KOPT-K1 (cell line): Measurements from ENCODE around the gene NOTCH3.
A peak's percentile ranks its signal among the peaks of the same experiment; 100 is the strongest.

Experiments
- H3K27ac ChIP-seq: fragments of 200-600 bp; sonication (generic); 2 replicates; pipeline ENCODE4 v1.5.1; 2016; ENCODE audit warnings: antibody characterized with exemption, mild to moderate bottlenecking, low read depth, low read length; ENCODE audit not compliant: poor library complexity, severe bottlenecking
- H3K36me3 ChIP-seq: fragments of 200-600 bp; sonication (generic); 2 replicates; pipeline ENCODE4 v1.5.1; 2017; ENCODE audit warnings: antibody characterized with exemption, mild to moderate bottlenecking, low read length, moderate library complexity; ENCODE audit not compliant: insufficient read depth
- H3K9me3 ChIP-seq: fragments of 200-600 bp; sonication (generic); 2 replicates; pipeline ENCODE4 v1.5.1; 2017; ENCODE audit warnings: antibody characterized with exemption, low read length, mild to moderate bottlenecking; ENCODE audit not compliant: insufficient read depth, poor library complexity, severe bottlenecking

The NOTCH3 gene

GRCh38 chr19:15136234-15136954 lies 64.4 kb downstream of the NOTCH3 start:
- Histone ChIP-seq H3K36me3 (no peaks in the 10 kb centered on the region), H3K27ac (no peak overlapping the region), H3K9me3 (peaks cover 18% of the 10 kb centered on the region)

DNA sequence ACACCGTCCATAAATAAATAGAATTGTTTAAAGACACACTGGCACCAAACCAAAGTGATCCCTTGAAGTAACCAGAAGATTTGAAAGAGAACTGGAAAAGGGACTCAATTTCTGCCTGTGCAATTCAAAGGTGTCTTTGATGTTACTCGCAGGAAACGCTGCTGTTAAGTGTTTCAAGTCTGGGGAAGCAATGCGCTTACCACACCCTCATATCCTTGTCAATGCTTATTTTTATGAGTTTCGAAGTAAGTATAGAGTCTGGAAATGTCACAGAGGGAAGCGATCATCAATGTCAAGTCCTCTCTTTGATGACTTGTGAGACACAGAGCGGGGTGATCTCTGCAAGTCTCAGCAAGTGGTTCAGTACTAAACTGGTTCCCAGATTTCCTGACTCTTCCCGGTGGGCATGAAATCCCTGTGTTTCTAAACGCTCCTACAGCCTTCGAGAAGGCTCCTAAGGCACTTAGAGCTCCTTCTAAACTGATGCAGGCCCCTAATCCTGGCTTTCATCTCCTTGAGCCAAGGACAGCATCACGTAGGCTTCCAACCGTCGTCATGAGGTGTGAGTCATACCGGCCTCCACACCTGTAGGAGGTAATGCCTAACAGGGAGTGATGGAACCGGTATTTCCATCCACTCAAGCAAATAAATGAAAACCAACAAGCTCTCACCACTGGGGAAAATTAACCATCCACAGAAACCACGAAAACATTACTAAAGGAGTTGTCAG lies 70.8 kb downstream of the NOTCH3 start:
- peak overlapping the region; percentile 22 for H3K27ac ChIP-seq
- no peaks in the 10 kb centered on the region for H3K9me3 ChIP-seq
- no peaks in the 10 kb centered on the region for H3K36me3 ChIP-seq

DNA sequence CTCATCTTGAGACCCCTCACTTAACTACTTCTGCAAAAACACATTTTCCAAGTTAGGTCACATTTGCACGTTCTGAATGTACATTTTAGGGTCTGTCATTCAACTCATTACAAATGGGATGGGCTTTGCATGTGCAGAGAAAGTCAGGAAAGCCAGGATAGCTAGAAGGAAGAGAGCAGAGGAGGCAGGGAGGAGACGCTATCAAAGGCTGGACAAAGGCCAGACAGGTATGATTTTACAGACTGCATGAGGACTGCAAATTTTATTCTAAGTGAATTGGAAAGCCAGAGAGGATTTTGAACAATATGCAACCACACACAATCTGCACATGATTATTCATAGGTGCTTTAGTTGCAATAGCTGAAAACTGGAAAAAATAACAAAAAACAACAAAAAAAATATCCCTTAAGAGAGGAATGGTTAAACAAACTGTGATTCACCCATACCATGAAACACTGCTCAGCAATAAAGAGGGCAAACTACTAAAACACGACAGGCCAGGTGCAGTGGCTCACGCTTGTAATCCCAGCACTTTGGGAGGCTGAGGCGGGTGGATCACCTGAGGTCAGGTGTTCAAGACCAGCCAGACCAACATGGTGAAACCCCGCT lies 72.5 kb downstream of the NOTCH3 start:
- Histone ChIP-seq H3K27ac (no peak overlapping the region), H3K36me3 (peaks cover 3% of the 10 kb centered on the region; the same call in 1 of the 2 replicates)

DNA sequence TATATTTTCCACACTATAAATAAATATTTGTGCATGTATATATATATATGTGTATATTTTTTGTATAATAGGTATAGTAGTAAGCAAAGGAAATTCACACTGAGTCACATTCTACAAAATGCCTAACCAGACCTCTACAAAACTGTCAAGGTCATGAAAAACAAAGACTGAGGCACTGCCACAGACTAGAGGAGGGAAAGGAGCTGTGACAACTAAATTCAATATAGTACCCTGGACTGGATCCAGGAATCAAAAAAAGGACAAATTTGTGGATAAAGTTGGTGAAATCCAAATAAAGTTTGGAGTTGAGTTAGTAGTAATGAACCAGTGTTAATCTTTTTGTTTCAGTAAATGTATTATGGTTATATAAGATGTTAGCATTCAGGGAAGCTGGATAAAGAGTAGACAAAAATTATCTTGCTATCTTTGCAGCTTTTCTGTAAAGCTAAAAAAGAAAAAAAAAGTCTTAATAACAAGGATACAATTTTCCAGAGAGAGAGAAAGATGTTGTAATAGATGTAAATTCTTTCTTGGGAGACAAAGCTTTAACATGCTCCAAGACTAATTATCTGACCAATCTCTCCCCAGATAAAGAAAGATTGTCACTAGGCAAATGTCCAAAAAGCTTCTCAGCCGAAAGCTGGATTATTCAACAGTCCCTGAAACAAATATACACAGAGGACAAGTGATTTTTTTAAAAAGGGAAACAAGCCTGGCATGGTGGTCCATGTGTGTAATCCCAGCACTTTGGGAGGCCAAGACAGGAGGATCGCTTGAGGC lies 74.5 kb downstream of the NOTCH3 start:
- Histone ChIP-seq H3K27ac (peak overlapping the region; percentile 86), H3K36me3 (peaks cover 19% of the 10 kb centered on the region), H3K9me3 (no peaks in the 10 kb centered on the region)

More for the DNA sequence above, 72.5 kb downstream of the NOTCH3 start:
- no peaks in the 10 kb centered on the region for H3K9me3 ChIP-seq

DNA sequence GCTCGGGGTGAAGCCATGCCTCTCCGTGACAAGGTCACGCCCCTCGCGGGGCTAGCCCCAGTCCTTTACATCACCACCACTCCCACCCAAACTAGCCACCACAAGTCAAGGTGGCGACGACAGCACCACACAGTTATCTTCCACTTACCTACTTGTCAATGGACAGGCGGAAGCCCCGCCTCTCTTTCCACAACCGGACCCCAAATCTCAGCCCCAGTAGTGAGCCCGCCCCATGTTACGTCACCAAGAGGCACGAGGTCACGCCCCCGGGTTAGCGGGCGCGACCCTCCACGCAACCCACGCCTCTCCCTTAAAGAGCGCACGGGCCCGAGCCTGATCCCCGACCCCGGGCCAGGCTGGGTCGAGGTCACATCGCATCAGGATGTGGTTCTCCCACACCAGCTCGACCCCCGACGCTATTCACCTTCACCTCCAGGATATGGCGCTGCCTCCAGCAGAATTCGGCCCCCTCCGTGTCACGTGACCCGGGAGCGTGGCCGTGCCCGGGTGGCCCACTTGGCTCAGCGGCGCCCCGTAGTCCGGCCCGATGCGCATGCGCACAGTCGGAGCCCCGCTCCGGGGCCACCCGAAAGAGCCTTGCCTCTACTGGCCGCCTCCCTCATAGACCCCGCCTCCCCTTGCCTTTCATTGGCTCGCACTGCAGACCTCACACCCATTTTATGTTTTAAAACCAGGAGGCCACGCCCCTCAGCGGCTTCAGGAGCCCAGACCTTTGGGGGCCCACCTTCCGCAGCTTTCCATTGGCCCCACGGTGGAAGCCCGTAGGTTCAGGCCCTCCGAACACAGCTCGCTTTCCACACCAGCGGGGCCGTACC lies 75.3 kb downstream of the NOTCH3 start:
- peaks cover 28% of the 10 kb centered on the region for H3K36me3 ChIP-seq
- H3K9me3 ChIP-seq: no peaks in the 10 kb centered on the region
- peak overlapping the region; percentile 86 for H3K27ac ChIP-seq

DNA sequence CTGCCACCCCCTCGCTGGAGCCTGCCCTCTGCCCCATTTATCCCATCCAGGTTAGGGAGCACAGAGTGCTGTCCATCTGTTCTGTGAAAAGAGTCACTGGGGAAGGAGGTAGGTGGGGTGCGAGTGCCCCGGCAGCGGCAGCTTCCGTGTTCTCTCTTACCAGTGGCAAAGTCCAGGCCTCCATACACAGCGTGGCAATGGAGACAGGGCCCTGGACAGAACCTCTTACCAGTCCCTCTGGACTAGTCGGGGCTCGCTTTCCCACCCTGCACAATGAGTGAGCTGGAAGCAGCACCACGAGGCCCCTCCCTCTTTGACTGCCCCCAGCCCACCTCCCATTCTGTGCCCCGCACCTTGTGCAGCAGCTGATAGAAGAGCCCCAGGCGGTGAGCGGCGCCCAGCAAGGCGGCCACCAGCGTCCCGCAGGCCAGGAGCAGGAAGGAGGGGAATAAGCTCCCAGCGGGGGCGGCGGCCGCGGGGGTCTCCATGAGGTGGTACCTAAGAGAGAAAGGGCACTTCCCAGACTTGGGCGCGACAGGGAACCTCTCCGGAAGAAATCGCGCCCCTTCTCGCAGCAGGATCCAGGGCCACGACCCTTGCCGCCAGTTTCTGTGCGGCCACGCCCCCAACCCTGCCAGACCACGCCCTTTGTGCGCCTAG lies 76.1 kb downstream of the NOTCH3 start:
- peak overlapping the region; percentile 86 for H3K27ac ChIP-seq

DNA sequence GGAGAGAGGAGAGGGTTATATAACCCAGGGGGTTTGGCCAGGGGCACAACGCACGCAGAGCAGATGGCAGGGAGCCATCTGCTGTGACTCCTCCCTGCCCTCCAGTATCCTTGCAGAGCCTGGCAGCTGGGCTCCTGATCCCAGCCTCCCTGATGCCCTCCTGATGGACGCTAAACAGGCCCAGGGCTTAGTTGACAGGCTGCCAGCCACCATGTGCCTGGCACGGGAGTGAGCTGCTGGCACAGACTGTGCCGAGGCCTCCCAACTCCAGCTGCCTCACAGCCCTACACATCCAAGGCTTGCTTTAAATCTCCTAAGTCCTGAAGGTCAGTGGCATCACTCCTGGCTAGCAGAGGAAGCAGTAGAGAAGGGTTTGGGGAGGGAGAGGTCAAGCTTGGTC lies 76.9 kb downstream of the NOTCH3 start:
- Histone ChIP-seq H3K36me3 (peaks cover 43% of the 10 kb centered on the region), H3K27ac (peak overlapping the region; percentile 86), H3K9me3 (no peaks in the 10 kb centered on the region)

More for the DNA sequence above, 76.1 kb downstream of the NOTCH3 start:
- Histone ChIP-seq H3K9me3 (no peaks in the 10 kb centered on the region), H3K36me3 (peaks cover 35% of the 10 kb centered on the region)

DNA sequence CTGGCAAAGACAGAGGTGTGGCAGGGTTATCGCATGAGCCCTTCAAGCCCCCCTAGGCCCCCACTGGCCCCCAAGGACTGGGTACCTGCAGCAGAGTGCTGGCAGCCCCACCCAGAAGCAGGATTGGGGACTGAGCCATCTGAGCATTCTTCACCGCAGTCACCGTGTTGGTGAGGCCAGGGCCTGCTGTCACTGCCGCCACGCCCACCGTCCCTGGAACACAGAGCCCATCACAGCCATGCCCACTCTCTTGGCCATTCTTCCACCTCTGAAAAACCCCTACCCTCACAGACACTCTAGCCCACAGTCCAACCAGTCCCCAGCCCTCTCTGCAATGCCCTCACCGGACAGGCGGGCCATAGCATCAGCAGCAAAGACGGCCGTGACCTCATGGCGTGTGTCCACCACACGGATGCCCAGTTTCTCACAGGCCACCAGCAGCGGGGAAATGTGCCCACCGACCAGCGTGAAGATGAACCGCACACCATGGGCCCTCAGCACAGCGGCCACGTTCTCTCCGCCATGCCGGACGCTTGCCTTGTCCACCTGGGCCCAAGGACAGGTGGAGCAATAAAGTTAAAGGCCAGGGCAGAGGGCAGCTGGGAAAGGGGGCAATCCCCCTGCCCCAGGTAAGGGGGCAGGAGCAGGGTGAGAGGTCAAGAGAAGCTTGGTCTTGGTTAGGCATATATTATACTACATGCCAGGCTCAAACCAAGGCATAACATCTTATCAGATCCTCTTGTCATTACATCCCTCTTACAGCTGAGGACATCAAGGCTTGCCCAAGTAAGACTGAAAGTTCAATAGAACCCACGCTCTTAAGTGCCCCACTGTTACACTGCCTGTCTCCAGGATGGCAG lies 77.5 kb downstream of the NOTCH3 start:
- H3K9me3 ChIP-seq: no peaks in the 10 kb centered on the region
- peaks cover 50% of the 10 kb centered on the region for H3K36me3 ChIP-seq
- H3K27ac ChIP-seq: no peak overlapping the region

DNA sequence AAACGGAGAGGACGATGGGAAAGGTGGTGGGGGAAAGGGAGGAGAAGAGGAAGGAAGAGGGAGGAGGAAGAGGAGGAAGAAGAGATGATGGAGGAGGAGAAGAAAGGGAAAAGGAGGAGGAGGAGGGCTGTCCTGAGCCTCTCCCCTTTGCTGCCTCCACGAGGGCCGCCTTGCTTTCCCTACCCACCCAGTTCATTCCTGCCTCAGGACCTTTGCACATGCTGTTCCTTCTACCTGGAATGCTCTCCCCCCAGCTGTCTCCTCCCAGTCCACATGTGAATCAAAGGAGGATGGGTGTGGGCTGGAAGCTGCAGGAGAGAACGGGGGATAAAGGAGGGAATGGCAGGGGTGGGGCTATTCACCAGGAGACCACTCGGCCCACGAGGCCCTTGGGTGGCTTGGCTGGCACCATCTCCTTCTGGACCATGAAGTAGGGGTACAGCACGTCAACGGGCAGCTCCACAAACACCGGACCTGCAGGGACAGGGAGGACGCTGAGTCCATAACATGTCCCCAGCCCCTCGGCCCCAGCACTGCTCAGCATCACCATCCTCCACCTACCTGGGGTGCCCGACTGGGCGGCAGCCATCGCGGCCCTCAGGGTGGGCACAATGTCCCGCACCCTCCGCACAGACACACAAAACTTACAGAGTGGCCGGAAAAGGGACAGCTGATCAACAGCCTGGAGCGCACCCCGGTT lies 78.3 kb downstream of the NOTCH3 start:
- Histone ChIP-seq H3K9me3 (no peaks in the 10 kb centered on the region), H3K27ac (no peak overlapping the region), H3K36me3 (peaks cover 57% of the 10 kb centered on the region)

GRCh38 chr19:15120135-15121026 lies 80.4 kb downstream of the NOTCH3 start:
- no peaks in the 10 kb centered on the region for H3K9me3 ChIP-seq
- H3K27ac ChIP-seq: no peak overlapping the region
- peaks cover 78% of the 10 kb centered on the region for H3K36me3 ChIP-seq

DNA sequence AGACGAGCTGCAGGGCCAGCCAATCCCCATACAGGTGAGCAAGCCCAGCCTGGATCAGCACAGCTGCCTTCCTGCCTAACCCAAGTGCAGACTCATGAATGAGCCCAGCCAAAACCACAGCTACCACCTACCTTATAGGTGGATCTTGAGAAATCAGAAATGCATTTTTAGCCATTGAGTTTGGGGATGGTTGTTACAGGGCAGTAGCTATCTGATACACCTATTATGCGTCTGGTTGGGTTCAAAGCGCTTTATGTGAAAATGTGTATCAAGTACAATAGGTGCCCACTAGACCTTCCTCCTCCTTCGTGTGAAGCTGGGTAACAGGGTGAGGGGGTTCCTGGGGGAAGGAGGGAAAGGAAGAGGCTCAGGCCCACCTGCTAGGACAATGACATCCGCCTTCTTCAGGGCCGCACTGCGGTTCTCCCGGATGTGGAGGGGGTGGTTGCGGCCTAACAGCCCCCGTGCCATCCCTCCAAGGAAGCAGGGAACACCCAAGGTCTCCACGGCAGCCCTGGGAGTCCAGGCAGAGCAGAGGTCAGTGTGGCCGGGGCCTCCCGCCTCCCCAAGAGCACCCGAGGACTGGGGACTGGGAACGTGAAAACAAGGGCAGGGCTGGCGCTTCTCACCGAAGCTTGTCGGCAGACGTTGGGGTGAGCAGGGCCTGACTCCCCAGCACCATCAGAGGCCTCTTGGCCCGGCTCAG lies 81.9 kb downstream of the NOTCH3 start:
- no peak overlapping the region for H3K27ac ChIP-seq
- no peaks in the 10 kb centered on the region for H3K9me3 ChIP-seq
- H3K36me3 ChIP-seq: peaks cover 88% of the 10 kb centered on the region
